Endothelial cell of umbilical vein (primary cell): ENCODE measurements around the gene FAM228B. TPM values are rescaled to one million over a fixed set of nuclear protein-coding genes. Genes with fewer than 3 reads are reported as not detected.

Experiments used
- BruUV-seq: library from RNA; stranded (reverse); fragments of 400-500 nt; replicated peaks from 2 replicates; lab custom pipeline; 2021; lab: Mats Ljungman, UMichigan
- CTCF ChIA-PET: fragments of 300-600, 350-600 bp; sonication (Branson Sonifier 250); formaldehyde crosslinking; loops from one replicate; lab custom pipeline; 2021; ENCODE audit warnings: antibody characterized with exemption, inconsistent platforms; lab: Charles Lee
- POLR2A ChIA-PET: fragments of 300-600, 350-600 bp; sonication (Branson Sonifier 250); formaldehyde crosslinking; loops from one replicate; lab custom pipeline; 2021; ENCODE audit warnings: antibody characterized with exemption, inconsistent platforms; lab: Charles Lee
- DNase-seq: peaks from one replicate; pipeline ENCODE4 v3.0.0-alpha.2; 2011; ENCODE audit warnings: low read depth, low spot score
- FAIRE-seq: peaks from 2 replicates; lab custom pipeline; 2011; peaks lifted over from hg19 to GRCh38; lab: Jason Lieb, UNC
- H2AFZ ChIP-seq: 2 replicates; pipeline ENCODE4 v1.6.0; 2012; ENCODE audit warnings: low read depth, low read length, control low read depth, inconsistent platforms
- H3K27ac ChIP-seq: 2 replicates; pipeline ENCODE4 v1.5.1; 2011; ENCODE audit warnings: low read depth, mild to moderate bottlenecking, control low read depth, low read length, moderate library complexity; ENCODE audit not compliant: insufficient read depth
- H3K27me3 ChIP-seq, 2 experiments: 2 replicates each; pipeline versions ENCODE4 v1.6.0 to v1.6.1; 2011; ENCODE audit warnings: low read length in 2 of 2, mixed read lengths in 1 of 2; ENCODE audit not compliant: control insufficient read depth in 2 of 2, insufficient read depth in 2 of 2
- H3K36me3 ChIP-seq, 2 experiments: 2 replicates in 1 of 2; 3 replicates in 1 of 2; pipeline ENCODE4 v1.5.1; 2011; ENCODE audit warnings: low read length in 2 of 2, mild to moderate bottlenecking in 1 of 2, moderate library complexity in 1 of 2; ENCODE audit not compliant: control insufficient read depth in 2 of 2, insufficient read depth in 2 of 2; ENCODE audit errors: extremely low read depth in 1 of 2
- H3K4me1 ChIP-seq: 3 replicates; pipeline ENCODE4 v1.5.1; 2011; ENCODE audit warnings: mild to moderate bottlenecking, low read length; ENCODE audit not compliant: control insufficient read depth, insufficient read depth; ENCODE audit errors: extremely low read depth
- H3K4me2 ChIP-seq: 2 replicates; pipeline ENCODE4 v1.6.1; 2011; ENCODE audit warnings: low read length, control low read depth, mixed read lengths; ENCODE audit not compliant: insufficient read depth
- H3K4me3 ChIP-seq, 3 experiments: fragments of 200-600 bp in 1 of 3; sonication (generic), shearing (Covaris generic) in 1 of 3; replicated peaks in 1 of 3; 2 replicates each; pipeline ENCODE4 v1.5.1; 2011 to 2016; ENCODE audit warnings: control low read depth in 3 of 3, low read length in 3 of 3, mild to moderate bottlenecking in 2 of 3, inconsistent platforms in 1 of 3, low read depth in 1 of 3, moderate library complexity in 1 of 3; ENCODE audit not compliant: insufficient read depth in 1 of 3
- H3K79me2 ChIP-seq: 2 replicates; pipeline ENCODE4 v1.6.0; 2012; ENCODE audit warnings: low read length, inconsistent platforms; ENCODE audit not compliant: control insufficient read depth, insufficient read depth
- H3K9ac ChIP-seq: replicated peaks from 2 replicates; pipeline ENCODE3; 2011; ENCODE audit warnings: low read length, control low read depth; ENCODE audit not compliant: insufficient read depth; ENCODE audit errors: extremely low read depth
- H3K9me1 ChIP-seq: replicated peaks from 3 replicates; pipeline ENCODE4 v1.6.0; 2011; ENCODE audit warnings: mild to moderate bottlenecking, low read length; ENCODE audit not compliant: control insufficient read depth, insufficient read depth; ENCODE audit errors: extremely low read depth
- H3K9me3 ChIP-seq: replicated peaks from 2 replicates; pipeline ENCODE4 v1.5.1; 2012; ENCODE audit warnings: low read length, inconsistent platforms; ENCODE audit not compliant: control insufficient read depth, insufficient read depth
- H4K20me1 ChIP-seq: replicated peaks from 2 replicates; pipeline ENCODE3; 2011; ENCODE audit warnings: mild to moderate bottlenecking, low read length; ENCODE audit not compliant: control insufficient read depth, insufficient read depth; ENCODE audit errors: extremely low read depth
- CTCF ChIP-seq, 2 donors: IDR thresholded peaks; 1 replicate in 1 of 2; 2 replicates in 1 of 2; pipeline ENCODE4 v1.5.1; 2011; ENCODE audit warnings: low read length in 2 of 2, mild to moderate bottlenecking in 2 of 2, moderate library complexity in 2 of 2, control low read depth in 1 of 2, inconsistent platforms in 1 of 2, low read depth in 1 of 2; ENCODE audit not compliant: insufficient read depth in 1 of 2; ENCODE audit errors: extremely low read depth in 1 of 2
- FOS ChIP-seq: IDR thresholded peaks from 2 replicates; pipeline ENCODE4 v1.6.1; 2011; ENCODE audit warnings: mild to moderate bottlenecking, low read length, moderate library complexity, borderline replicate concordance; ENCODE audit not compliant: insufficient read depth
- GATA2 ChIP-seq: IDR thresholded peaks from 2 replicates; pipeline ENCODE4 v1.7.0; 2011; ENCODE audit warnings: low read depth, mild to moderate bottlenecking, moderate library complexity, mixed read lengths, low read length; ENCODE audit not compliant: insufficient read length, insufficient read depth
- JUN ChIP-seq: IDR thresholded peaks from 2 replicates; pipeline ENCODE4 v1.6.1; 2011; ENCODE audit warnings: borderline replicate concordance, low read depth; ENCODE audit not compliant: insufficient read length, insufficient read depth
- dilution Hi-C: fragments of 300-500 bp; cut with MboI; formaldehyde crosslinking; loops from one replicate; pipeline ENCODE4 v1.15.0; 2019; ENCODE audit warnings: low sequenced_read_pairs; ENCODE audit not compliant: extremely low pct_ligation_motif_present
- intact Hi-C: fragments of 100-400 bp; cut with micrococcal nuclease; formaldehyde crosslinking; loops from one replicate; pipeline ENCODE4 v1.10.0; 2022
- polyA plus RNA-seq, 4 experiments: library from polyadenylated mRNA; depleted of rRNA in 3 of 4; stranded (reverse) in 3 of 4; unstranded in 1 of 4; fragments of >200 nt; gene quantifications; 2 replicates each; pipeline versions ENCODE4 v1.2.1 to v1.2.3, GENCODE V29; 2011 to 2012; ENCODE audit warnings: missing spikeins in 1 of 4
- total RNA-seq: library from RNA; stranded (reverse); gene quantifications from 2 replicates; pipeline ENCODE4 v1.2.3, GENCODE V29; 2021

Gene FAM228B
- total and polyA plus RNA-seq, 2 donors (not counting 3 experiments of a cell fraction or from before 2014, with no cell fraction given) = 1.6 to 11.9 TPM

- no peak for DNase-seq
- intact Hi-C loops (no loop called here), dilution Hi-C loops (no loop called here)
- no peak for TF ChIP-seq GATA2
- no peak for TF ChIP-seq CTCF (IDR thresholded peaks at IDR 0.05; ENCODE audit: extremely low read depth in 1 of 2, insufficient read depth in 1 of 2, low read depth in 1 of 2, low read length in 2 of 2)
- no peak for TF ChIP-seq JUN
- no peak for TF ChIP-seq FOS
- Histone ChIP-seq H3K4me2 (no peak overlapping the region), H3K9me3 (no peaks in the 10 kb centered on the region), H3K27ac (no peak overlapping the region), H2AFZ (no peak overlapping the region), H3K9me1 (no peaks in the 10 kb centered on the region), H3K27me3 (no peaks in the 10 kb centered on the region), H3K4me1 (peaks cover 22% of the 10 kb centered on the region), H4K20me1 (no peaks in the 10 kb centered on the region), H3K4me3 (no peak overlapping the region), H3K9ac (no peak overlapping the region), H3K79me2 (peaks cover 2% of the 10 kb centered on the region), H3K36me3 (no peaks in the 10 kb centered on the region)
- FAIRE-seq = no peak
- ChIA-PET CTCF (interaction anchor here (5.0 kb wide), 1 partner anchor 37 kb away, joined by 43 read pairs; the partner anchor contains the start of gene TP53I3), POLR2A (no interaction called here)
- no TSS peak for BruUV-seq
Observed at GRCh38 chr2:24121469-24121868, 1.8 kb upstream of the FAM228B start.
